Fibroblast of villous mesenchyme (primary cell): Measurements from ENCODE around the gene GDF3. TPM values are rescaled to one million over a fixed set of nuclear protein-coding genes. Genes with fewer than 3 reads are reported as not detected.
"Not testable (repeated sequence)": the region's sequence is repeated elsewhere in the genome, so short reads cannot be mapped to it uniquely, and the experiment has no call there.

ENCODE experiments used
- DNase-seq: peaks from one replicate; pipeline ENCODE4 v3.0.0-alpha.2; 2010; ENCODE audit warnings: low read depth
- H3K4me3 ChIP-seq: 2 replicates; pipeline ENCODE4 v1.5.1; 2011; ENCODE audit warnings: low read depth, mild to moderate bottlenecking, low read length
- CTCF ChIP-seq: IDR thresholded peaks from 2 replicates; pipeline ENCODE4 v1.5.1; 2012; ENCODE audit warnings: low read depth, mild to moderate bottlenecking, low read length; ENCODE audit not compliant: insufficient read depth
- total RNA-seq: library from RNA; depleted of rRNA; stranded (reverse); fragments of >200 nt; gene quantifications from 2 replicates; pipeline ENCODE4 v1.2.3, GENCODE V29; 2012

GDF3 gene
- total RNA-seq, 1 donor = not detected

- H3K4me3 ChIP-seq = no peak overlapping the region
These were observed 49.4 kb downstream of the GDF3 start for GRCh38 chr12:7646178-7646475.

DNA sequence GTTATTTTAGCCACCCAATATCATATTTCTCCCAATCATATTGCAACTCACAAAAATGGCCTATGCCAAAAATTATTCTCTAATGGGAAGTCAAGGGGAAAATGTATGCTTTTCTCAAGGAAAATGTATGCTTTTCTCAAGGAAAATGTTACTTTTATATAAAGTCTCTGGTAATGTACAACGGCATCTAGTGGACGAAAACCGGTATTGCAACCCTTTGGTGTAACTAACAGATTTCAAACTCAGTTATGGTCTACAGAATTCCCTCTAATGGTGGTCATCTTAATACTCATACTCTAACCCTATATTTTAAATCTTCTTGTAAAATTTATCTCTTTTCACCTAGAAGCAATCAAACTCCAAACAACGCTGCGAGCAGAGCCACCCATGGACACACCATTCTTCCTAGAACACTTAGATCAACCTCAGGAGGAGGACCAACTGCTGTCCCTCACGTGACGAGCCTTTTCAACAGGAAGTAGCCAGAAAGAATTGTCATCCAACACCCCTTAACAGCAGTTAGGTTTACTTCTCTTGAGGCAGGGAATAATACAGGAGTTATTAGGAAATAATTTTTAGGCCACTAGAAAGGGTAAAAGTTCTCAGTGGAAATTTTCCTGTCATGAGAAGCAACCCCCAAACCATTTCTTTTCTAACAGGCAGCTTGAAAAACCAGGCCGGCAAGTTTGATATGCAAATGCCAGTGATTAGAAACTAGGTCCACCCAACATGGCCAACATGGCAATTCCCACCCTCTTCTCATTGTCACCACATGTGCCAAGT is 50.0 kb downstream of the GDF3 start:
- peak; percentile 86 for TF ChIP-seq CTCF
- peak; percentile 29 for DNase-seq

More at GRCh38 chr12:7646178-7646475, 49.4 kb downstream of the GDF3 start:
- no peak for DNase-seq
- no peak for TF ChIP-seq CTCF

GRCh38 chr12:7642876-7643309 is 52.7 kb downstream of the GDF3 start:
- no peak for DNase-seq
- no peak overlapping the region for H3K4me3 ChIP-seq
- TF ChIP-seq CTCF = peak; percentile 39

More for the DNA sequence above, 50.0 kb downstream of the GDF3 start:
- no peak overlapping the region for H3K4me3 ChIP-seq

GRCh38 chr12:7642287-7642686 is 53.3 kb downstream of the GDF3 start:
- no peak overlapping the region for H3K4me3 ChIP-seq
- no peak for TF ChIP-seq CTCF
- no peak for DNase-seq

DNA sequence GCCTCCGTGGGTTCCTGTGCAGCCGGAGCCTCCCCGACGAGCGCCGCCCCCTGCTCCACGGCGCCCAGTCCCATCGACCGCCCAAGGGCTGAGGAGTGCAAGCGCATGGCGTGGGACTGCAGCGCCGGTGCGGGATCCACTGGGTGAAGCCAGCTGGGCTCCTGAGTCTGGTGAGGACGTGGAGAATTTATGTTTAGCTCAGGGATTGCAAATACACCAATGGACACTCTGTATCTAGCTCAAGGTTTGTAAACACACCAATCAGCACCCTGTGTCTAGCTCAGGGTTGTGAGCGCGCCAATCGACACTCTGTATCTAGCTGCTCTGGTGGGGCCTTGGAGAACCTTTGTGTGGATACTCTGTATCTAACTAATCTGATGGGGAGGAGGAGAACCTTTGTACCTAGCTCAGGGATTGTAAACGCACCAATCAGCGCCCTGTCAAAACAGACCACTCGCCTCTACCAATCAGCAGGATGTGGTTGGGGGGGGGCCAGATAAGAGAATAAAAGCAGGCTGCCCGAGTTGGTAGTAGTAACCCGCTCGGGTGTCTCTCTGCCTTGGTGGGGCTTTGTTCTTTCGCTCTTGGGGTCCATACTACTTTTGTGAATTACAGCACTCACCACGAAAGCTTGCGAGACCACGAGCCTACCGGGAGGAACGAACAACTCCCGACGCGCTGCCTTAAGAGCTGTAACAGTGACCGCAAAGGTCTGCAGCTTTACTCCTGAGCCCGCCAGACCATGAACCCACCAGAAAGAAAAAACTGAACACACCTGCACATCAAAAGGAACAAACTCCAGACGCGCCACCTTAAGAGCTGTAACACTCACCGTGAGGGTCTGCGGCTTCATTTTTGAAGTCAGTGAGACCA is 55.2 kb downstream of the GDF3 start:
- H3K4me3 ChIP-seq = not testable (repeated sequence)

More for the DNA sequence above, 55.2 kb downstream of the GDF3 start:
- DNase-seq = not testable (repeated sequence)

Other genes with a start within 250 kb of the GDF3 start
- gene CD163, start 192.0 kb downstream of the GDF3 start, total RNA-seq = not detected in 2 replicates
- not detected in 2 replicates for gene APOBEC1, start 29.9 kb downstream of the GDF3 start, total RNA-seq
- gene DPPA3, start 15.7 kb upstream of the GDF3 start, total RNA-seq = not detected in 2 replicates
- gene CLEC4C, start 51.6 kb upstream of the GDF3 start, total RNA-seq = not detected in 2 replicates
- not detected in 2 replicates for gene NANOGNB, start 69.4 kb upstream of the GDF3 start, total RNA-seq
- not detected in 2 replicates for gene NANOG, start 93.6 kb upstream of the GDF3 start, total RNA-seq
- gene SLC2A14, start 177.1 kb upstream of the GDF3 start, total RNA-seq = under 0.01 and 0.32 TPM in 2 replicates
- 65.4 and 91.5 TPM in 2 replicates for gene SLC2A3, start 240.4 kb upstream of the GDF3 start, total RNA-seq